GM18873 (cell line): ENCODE data around the gene UMOD.

ENCODE experiments used
- ATAC-seq: cut with Tn5 transposase; IDR thresholded peaks from one replicate; pipeline ENCODE4 v1.9.1; 2021; ENCODE audit warnings: mild to moderate bottlenecking, moderate library complexity, moderate number of reproducible peaks; ENCODE audit not compliant: unreplicated experiment, low FRiP score

Gene UMOD

DNA sequence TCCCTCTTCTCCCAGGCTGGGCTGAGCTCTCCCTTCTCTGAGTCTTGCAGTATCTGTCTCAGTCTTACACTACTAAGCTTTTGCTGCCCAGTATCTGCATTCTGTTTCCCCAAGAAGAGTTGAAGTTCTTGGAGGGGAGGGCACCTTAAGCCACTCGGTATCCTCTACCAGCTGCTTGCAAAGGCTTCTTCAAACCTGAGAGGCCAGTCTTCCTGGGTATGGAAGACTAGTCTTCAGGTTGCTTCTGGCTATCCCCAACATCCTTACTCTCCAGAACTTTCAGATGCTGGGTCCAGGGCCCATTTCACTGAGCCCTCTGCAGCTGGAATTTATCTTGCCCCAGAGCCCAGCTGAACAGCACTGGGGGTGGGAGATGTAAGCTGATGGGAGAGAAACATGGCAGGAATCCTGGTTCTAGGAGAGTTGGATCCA, 45.3 kb downstream of the UMOD start:
- no peak for ATAC-seq

DNA sequence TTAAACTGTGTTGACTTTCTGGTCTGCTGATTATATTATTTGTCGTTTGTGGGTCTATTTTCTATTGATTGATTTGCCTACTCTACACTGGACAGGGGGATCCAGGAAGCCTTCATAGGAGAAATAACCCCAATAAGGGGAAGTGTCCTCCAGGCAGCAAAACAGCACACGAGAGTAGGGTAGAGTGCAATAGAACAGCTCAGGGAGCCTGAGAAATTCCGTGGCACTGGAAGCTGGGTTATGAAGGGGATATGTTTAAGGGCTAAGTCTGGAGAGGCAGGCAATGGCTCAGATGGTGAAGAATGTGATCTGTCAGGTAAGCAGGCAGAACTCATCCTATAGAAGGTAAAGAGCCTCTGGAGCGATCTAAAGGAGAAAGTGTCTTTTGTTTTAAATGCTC, 46.1 kb downstream of the UMOD start:
- ATAC-seq: no peak

DNA sequence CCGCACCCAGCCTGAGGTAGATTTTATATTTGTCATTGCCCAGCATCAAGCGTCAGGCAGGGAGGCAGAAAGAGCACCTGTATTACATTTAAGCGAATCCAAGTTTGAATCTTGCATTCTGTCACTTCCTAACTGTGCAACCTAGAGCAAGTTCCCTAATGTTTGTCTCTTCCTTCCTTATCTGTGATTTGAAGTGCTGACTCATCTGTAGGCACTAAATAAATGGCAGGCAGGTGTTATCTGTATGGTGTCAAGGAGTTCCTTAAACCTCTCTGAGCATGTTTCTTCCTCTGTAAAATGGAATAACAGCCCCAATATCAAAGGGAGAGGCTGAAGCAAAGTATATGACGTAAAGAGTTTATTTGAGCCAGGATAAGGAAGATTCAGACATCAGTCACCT, 49.5 kb downstream of the UMOD start:
- no peak for ATAC-seq

DNA sequence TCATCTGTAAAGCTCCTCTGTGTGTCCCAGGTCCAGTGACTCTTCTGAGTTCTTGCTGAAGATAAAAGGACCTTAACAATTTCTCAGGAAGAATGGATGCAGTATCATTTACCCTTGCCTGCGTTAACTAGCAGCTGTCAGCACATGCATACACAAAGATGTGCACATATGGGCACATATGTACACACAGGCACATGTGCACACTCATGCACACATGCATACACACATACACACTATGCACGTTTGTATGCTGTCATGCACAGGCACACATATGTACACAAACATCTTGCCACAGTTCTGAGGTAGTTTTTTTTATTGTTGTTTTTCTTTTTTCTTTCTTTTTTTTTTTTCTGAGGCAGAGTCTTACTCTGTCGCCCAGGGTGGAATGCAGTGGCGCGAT, 50.1 kb downstream of the UMOD start:
- no peak for ATAC-seq

DNA sequence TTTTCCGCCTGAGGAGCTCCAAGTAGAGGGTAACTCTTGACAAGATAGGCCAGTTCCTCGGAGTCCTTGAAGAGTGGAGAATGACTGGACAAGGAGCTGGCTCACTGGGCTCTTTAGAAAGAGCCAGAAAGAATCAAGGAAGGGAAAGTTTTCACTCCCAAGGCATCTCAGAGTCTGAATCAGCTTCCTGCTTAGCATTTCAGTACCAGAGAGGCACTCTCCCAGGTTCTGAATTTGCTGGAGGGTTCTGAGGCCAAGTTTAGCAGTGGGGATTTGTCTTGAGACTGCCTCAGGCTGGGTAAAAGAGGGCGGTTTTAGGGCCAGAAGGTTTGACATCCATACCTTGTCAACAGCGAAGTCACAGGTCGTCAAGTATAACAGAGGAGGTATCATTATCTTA, 50.7 kb downstream of the UMOD start:
- ATAC-seq: no peak

DNA sequence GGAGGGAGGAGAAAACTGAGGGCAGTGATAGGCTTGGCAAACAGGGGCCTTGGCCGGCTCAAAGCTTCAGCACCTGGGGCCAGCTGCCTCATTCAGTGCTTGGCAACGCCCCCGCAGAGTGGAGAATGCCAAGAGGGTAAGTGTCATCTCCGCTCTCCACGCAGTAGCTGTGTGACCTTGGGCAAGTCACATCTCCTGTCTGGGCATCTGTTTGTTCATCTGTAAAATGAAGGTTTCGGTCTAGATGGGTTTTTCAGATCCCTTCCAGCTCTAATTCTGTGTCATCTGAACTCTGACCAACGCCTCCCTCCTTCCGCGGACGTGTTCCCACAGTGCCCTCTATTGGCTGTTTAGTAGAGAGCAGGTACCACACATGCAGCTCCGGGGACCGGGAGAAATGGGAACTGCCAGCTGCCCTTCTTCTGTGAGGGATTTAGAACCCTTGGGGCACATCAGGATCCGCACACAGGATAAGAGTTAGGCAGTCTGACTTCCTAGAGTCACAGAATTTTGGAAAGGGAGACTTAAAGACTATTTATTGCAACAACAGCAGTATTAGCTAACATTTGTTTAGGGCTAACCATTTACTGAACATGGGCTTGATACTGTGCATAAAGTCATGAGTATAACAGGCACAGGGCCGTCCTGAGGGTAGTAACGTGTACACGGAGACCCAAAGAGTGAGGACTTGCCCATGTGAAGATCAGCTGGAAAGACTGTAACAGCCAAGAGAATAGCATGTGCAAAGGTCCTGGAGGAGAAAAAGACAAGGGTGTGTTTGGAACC, 52.0 kb downstream of the UMOD start:
- ATAC-seq: no peak

DNA sequence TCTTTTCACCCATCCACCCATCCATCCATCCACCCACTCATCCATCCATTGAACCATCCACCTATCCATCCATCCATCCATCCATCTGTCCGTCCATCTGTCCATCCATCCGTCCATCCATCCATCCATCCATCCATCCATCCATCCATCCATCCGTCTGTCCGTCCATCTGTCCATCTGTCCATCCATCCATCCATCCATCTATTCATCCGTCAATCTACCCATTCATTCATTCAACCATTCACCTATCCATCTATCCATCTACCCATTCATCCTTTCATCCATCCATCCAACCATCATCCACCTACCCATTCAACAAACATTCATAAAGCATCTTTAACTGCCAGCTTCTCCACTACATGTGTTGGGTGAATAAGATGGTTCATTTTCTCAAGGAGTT, 54.1 kb downstream of the UMOD start:
- no peak for ATAC-seq

DNA sequence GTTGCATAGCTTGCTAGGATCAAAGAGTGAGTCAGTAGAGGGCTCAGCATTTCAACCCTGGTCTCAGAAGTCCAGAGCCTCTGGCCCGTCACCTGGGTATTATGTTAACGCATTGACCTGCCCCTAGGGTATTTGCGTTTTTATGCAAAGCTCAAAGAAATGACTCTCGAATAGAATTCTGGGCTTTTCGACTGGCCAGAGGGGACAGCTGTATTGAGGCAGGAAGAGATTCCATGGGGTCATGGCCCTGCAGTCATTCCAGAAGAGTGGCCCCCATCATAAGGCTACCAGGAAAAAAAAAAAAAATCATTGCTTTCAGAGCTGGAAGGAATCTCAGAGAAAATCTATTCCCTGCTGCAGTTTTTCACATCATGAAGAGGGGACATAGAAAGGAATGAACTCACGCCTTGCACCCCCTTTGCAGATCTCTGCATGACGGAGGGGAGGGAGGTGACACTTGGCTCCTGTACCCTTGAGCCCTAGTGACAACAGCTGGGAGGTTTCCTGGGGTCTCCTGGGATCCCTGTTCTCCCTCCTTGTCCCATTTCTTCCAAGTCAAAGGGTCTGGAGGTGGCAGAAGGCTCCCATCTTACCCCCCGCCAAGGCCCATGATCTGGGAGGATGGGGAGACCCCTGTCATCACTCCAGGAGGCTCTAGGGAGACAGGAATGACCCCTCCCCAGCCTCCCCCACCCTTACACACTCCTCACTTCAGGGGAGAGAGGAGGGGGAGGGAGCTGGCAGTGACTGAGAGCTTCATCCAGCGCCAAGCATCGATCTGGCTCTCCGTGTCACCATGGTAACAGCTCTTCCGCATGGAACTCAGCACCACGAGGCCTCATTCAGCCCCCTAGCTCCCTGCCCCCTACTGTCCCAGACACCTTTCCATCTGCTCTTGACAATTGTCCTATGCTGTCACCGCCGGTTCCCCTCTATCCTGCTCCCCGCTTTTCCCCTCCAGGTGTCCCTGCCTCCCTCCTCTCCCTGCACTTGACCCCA, 61.0 kb downstream of the UMOD start:
- no peak for ATAC-seq

DNA sequence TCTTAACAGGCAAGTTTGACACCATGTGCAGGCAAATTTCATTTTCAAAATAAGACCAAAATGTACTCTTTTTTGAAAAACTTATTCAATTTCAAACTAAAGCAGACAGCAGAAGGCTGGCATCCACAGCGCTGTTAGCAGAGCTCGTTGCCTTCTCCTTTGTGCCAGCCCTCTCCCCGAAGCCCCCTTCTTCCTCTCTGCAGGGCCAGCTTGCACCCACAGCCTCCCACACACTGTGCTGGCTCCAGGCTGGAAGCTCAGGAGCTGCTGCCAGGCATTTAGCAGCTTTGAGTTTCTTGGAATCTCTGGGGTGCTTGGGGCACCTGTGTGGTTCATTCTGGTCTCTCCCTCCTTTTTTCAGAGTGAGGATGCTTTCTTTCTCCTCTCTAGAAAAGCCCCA, 62.9 kb downstream of the UMOD start:
- ATAC-seq: no peak

DNA sequence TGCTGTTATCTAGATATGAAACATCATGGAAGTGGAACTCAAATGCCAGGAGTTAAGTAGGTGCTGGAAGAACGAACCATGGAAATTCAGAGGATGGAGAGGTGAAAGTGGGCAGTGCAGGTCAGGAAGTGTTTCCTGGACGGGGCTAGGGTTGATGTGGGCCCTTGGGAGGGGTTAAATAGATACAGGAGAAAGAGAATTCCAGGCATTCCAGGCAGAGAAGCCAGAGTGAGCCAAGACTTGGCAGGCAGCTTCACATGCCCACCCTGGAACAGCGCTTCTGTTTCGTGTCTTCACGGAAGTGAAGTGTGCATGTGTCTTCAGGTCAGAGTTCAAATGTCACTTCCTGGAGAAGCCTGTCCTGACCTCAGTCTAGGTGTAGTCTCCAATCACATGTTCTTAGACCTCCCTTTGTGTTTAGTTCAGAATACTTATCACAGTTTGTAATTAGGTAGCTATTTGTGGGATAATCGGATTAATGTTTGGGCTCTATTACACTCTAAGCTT, 66.5 kb downstream of the UMOD start:
- no peak for ATAC-seq
